Progenitor cell of endocrine pancreas (in vitro differentiated cells): ENCODE results near the gene GNAZ. TPM values are rescaled to one million over a fixed set of nuclear protein-coding genes. Genes with fewer than 3 reads are reported as not detected.

ENCODE experiments used
- DNase-seq: peaks from one replicate; pipeline ENCODE4 v3.0.0; 2021; ENCODE audit warnings: low spot score; ENCODE audit not compliant: unreplicated experiment
- H3K27ac Mint-ChIP-seq: 2 replicates; pipeline ENCODE4 v1.8.0; 2021; ENCODE audit warnings: mild to moderate bottlenecking, moderate library complexity, mixed read lengths
- H3K27me3 Mint-ChIP-seq: 2 replicates; pipeline ENCODE4 v1.8.0; 2021; ENCODE audit warnings: mixed read lengths
- H3K36me3 Mint-ChIP-seq: 2 replicates; pipeline ENCODE4 v1.8.0; 2022; ENCODE audit warnings: mixed read lengths; ENCODE audit not compliant: insufficient read depth
- H3K4me1 Mint-ChIP-seq: 2 replicates; pipeline ENCODE4 v1.8.0; 2021; ENCODE audit warnings: low read depth, mixed read lengths
- H3K4me3 Mint-ChIP-seq: 2 replicates; pipeline ENCODE4 v1.8.0; 2021; ENCODE audit warnings: low read depth, mild to moderate bottlenecking, moderate library complexity, mixed read lengths
- H3K9me3 Mint-ChIP-seq: 2 replicates; pipeline ENCODE4 v1.8.0; 2021; ENCODE audit warnings: low read depth, mixed read lengths
- total RNA-seq: library from RNA; stranded (reverse); gene quantifications from 2 replicates; pipeline ENCODE4 v1.2.1, GENCODE V29; 2021
- TF ChIP-seq, protein P1 (sequence below): fragments of 200-600 bp; sonication (generic); IDR thresholded peaks from one replicate; pipeline ENCODE4 v1.5.0; 2021; ENCODE audit warnings: antibody characterized with exemption, mild to moderate bottlenecking; ENCODE audit not compliant: unreplicated experiment

The GNAZ gene
- total RNA-seq, 1 donor from 2014 or later, result 19.2 TPM

DNA sequence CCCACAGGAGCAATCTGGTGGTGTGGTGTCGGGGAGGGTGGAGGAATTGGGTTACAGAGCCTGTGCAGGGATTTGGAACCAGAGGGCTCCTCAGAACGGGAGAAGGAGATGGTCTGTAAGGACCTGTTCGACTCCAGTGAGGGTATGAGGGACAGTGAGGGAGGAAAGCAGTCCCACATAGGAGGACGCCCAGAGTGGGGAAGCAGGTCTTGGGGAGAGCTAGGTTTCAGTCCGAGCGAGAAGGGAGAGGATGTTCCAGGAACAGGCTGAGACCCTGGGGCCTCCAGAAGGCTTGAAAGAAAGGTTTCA is 32.0 kb upstream of the GNAZ start:
- Mint-ChIP-seq H3K4me3 (no peak overlapping the region), H3K27ac (no peak overlapping the region), H3K9me3 (no peaks in the 10 kb centered on the region), H3K4me1 (no peaks in the 10 kb centered on the region), H3K36me3 (no peaks in the 10 kb centered on the region), H3K27me3 (peaks cover 36% of the 10 kb centered on the region)
- TF ChIP-seq, protein P1, sequence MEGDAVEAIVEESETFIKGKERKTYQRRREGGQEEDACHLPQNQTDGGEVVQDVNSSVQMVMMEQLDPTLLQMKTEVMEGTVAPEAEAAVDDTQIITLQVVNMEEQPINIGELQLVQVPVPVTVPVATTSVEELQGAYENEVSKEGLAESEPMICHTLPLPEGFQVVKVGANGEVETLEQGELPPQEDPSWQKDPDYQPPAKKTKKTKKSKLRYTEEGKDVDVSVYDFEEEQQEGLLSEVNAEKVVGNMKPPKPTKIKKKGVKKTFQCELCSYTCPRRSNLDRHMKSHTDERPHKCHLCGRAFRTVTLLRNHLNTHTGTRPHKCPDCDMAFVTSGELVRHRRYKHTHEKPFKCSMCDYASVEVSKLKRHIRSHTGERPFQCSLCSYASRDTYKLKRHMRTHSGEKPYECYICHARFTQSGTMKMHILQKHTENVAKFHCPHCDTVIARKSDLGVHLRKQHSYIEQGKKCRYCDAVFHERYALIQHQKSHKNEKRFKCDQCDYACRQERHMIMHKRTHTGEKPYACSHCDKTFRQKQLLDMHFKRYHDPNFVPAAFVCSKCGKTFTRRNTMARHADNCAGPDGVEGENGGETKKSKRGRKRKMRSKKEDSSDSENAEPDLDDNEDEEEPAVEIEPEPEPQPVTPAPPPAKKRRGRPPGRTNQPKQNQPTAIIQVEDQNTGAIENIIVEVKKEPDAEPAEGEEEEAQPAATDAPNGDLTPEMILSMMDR, result no peak
- DNase-seq, result no peak

DNA sequence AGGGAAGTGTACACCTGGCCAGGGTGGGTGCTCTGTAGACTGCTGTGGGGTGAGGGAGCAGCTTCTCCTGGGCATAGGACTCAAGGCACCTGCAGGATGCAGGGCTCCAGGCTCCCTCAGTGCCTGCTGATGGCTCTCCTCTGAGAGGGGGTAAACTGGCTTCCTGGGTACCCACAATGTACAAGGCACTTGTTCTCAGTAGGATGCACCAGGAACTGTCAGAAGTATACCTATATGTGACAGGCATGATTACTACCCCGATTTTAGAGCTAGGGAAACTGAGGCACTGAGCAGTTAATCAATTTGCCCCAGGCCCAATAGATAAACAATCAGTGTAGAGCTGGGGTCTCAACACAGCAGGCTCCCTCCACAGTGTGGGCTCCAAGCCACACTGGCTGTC is 31.4 kb upstream of the GNAZ start:
- Mint-ChIP-seq H3K4me3 (no peak overlapping the region), H3K4me1 (no peaks in the 10 kb centered on the region), H3K27ac (no peak overlapping the region), H3K36me3 (no peaks in the 10 kb centered on the region), H3K27me3 (peaks cover 33% of the 10 kb centered on the region), H3K9me3 (no peaks in the 10 kb centered on the region)
- TF ChIP-seq, protein P1, result no peak
- DNase-seq, result no peak

DNA sequence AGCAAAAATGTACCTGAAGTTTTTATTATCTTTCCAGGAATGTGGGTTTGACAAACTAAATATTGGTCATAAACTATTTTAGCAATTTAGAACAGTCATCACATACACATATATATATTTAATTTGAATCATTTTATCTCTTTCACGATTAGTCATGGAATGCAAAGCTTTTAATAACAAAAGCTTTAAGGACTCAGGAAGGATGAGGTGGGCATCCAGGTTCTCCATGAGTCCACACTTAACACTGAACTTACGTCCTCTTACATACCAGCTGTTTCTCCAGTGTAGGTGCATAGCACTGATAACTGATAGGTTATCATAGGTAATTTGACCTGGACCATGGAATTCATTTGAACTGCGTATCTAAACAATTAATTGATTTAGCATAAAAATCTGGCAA is 28.1 kb upstream of the GNAZ start:
- Mint-ChIP-seq H3K36me3 (peaks cover 2% of the 10 kb centered on the region), H3K9me3 (peaks cover 3% of the 10 kb centered on the region), H3K4me1 (no peaks in the 10 kb centered on the region), H3K27me3 (peaks cover 21% of the 10 kb centered on the region), H3K4me3 (no peak overlapping the region), H3K27ac (no peak overlapping the region)
- DNase-seq, result no peak
- TF ChIP-seq, protein P1, result no peak

DNA sequence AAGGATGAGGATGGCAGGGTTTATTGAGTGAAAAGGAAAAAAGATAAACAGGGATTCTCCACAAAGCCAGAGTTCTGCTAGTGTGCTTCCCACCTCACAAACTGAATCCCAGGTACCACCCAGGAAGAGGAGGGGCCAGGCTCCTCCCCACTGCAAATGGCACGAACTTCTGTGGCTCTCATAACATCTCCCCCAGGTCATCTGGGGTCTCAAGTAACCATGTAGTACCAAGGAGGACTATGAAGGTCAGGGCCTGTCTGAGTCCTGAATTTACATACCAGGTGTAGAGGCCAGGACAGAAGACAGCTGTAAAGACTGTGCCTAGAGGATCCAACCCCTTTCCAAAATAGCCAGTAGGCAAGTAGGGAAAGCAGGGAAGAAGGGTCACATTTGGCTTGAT is 25.7 kb upstream of the GNAZ start:
- Mint-ChIP-seq H3K27ac (no peak overlapping the region), H3K36me3 (peaks cover 2% of the 10 kb centered on the region), H3K9me3 (peaks cover 12% of the 10 kb centered on the region), H3K4me1 (no peaks in the 10 kb centered on the region), H3K27me3 (peaks cover 16% of the 10 kb centered on the region), H3K4me3 (no peak overlapping the region)
- TF ChIP-seq, protein P1, result no peak
- DNase-seq, result no peak

DNA sequence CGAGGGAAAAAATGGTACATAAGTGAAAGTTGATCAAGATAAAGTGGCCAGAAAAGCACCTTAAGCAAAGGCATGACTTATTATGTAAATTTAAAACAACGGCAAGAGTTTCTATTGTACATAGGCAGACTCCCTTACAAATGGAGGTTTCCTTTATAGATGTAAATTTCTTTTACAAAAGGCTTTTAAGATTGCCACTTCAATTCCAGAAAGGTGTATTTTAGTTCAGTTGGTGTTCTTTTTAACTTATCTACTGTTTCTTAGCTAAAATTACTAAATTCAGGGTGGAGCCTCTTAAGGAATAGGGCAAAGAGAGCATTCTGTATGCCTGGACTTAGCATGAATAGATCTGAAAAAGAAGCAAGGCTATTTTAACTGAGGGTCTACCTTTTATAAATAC is 24.9 kb upstream of the GNAZ start:
- peaks cover 2% of the 10 kb centered on the region for H3K36me3 Mint-ChIP-seq
- H3K27ac Mint-ChIP-seq, result no peak overlapping the region
- peaks cover 12% of the 10 kb centered on the region for H3K27me3 Mint-ChIP-seq
- TF ChIP-seq, protein P1, result no peak
- peaks cover 13% of the 10 kb centered on the region for H3K9me3 Mint-ChIP-seq
- no peak overlapping the region for H3K4me3 Mint-ChIP-seq
- no peak for DNase-seq
- no peaks in the 10 kb centered on the region for H3K4me1 Mint-ChIP-seq
